Measurements from ENCODE around the gene FSIP1. TPM values are rescaled to one million over a fixed set of nuclear protein-coding genes. Genes with fewer than 3 reads are reported as not detected.

The FSIP1 gene
- total RNA-seq, 2 donors from 2014 or later, result 4.1 to 5.3 TPM

DNA sequence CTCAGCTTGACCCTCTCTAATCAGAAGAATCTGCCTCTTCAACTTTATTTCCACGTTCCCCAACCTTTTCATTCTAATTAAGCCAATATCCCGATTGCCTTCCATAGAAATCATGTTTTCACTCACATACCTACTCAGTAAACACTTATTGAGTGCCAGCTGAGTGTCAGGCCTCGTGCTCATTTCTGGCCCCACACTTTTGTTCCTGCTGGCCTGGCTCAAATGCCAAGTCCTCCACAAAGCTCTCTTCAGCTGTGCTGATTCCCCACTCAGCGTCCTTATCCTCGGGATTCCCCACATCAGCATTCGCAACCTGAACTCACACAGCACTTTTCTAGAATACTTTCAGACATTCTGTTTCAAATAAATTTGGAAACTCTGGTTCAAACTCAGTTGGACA, 132.9 kb downstream of the FSIP1 start:
- no peaks in the 10 kb centered on the region for H3K4me1 ChIP-seq
- DNase-seq, result no peak
- no peak overlapping the region for H3K4me3 ChIP-seq
- no peaks in the 10 kb centered on the region for H3K36me3 ChIP-seq
- no peaks in the 10 kb centered on the region for H3K27me3 ChIP-seq
- H3K27ac ChIP-seq, result no peak overlapping the region
- no peak overlapping the region for H3K9ac ChIP-seq (ENCODE audit: low read depth in 2 of 2, low read length in 2 of 2)
- TF ChIP-seq, protein P1, sequence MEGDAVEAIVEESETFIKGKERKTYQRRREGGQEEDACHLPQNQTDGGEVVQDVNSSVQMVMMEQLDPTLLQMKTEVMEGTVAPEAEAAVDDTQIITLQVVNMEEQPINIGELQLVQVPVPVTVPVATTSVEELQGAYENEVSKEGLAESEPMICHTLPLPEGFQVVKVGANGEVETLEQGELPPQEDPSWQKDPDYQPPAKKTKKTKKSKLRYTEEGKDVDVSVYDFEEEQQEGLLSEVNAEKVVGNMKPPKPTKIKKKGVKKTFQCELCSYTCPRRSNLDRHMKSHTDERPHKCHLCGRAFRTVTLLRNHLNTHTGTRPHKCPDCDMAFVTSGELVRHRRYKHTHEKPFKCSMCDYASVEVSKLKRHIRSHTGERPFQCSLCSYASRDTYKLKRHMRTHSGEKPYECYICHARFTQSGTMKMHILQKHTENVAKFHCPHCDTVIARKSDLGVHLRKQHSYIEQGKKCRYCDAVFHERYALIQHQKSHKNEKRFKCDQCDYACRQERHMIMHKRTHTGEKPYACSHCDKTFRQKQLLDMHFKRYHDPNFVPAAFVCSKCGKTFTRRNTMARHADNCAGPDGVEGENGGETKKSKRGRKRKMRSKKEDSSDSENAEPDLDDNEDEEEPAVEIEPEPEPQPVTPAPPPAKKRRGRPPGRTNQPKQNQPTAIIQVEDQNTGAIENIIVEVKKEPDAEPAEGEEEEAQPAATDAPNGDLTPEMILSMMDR (IDR thresholded peaks at IDR 0.05), result no peak
- no peaks in the 10 kb centered on the region for H3K9me3 ChIP-seq
- intact Hi-C loops (cut with DNase I), result no loop called here

DNA sequence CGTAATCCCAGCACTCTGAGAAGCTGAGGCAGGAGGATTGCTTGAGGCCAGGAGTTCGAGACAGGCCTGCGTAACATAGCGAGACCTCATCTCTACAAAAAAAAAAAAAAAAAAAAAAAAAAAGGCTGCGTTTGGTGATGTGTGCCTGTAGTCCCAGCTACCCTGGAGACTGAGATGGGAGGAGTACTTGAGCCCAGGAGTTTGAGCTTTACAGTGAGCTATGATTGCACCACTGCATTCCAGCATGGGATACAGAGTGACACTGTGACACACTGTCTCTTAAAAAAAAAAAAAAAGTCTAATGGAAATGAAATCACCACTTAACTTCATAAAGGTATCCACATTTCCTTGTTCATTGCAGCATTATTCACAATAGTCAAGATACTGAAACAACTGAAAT, 136.2 kb downstream of the FSIP1 start:
- H3K27ac ChIP-seq, result no peak overlapping the region
- TF ChIP-seq, protein P1 (IDR thresholded peaks at IDR 0.05), result no peak
- no peaks in the 10 kb centered on the region for H3K27me3 ChIP-seq
- DNase-seq, result no peak
- H3K4me3 ChIP-seq, result no peak overlapping the region
- no peaks in the 10 kb centered on the region for H3K36me3 ChIP-seq
- H3K9me3 ChIP-seq, result no peaks in the 10 kb centered on the region
- intact Hi-C loops (cut with DNase I), result no loop called here
- H3K9ac ChIP-seq (ENCODE audit: low read depth in 2 of 2, low read length in 2 of 2), result no peak overlapping the region
- no peaks in the 10 kb centered on the region for H3K4me1 ChIP-seq

DNA sequence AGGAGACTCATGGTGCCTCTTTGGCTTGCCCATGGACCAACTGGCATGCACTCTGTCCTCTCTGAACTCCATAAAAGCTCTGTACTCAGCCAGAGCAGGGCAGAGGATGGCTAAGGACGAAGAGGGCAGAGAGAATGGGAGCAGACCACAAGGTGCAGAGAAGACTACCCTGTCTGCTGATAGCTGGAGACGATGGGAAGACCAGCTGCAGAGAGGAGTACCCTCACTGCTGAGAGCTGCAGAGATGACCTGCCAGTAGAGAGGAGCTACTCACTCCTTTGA, 136.7 kb downstream of the FSIP1 start:
- Histone ChIP-seq H3K27me3 (no peaks in the 10 kb centered on the region), H3K36me3 (no peaks in the 10 kb centered on the region), H3K4me1 (no peaks in the 10 kb centered on the region), H3K9ac (ENCODE audit: low read depth in 2 of 2, low read length in 2 of 2) (no peak overlapping the region), H3K4me3 (no peak overlapping the region), H3K9me3 (no peaks in the 10 kb centered on the region), H3K27ac (no peak overlapping the region)
- TF ChIP-seq, protein P1 (IDR thresholded peaks at IDR 0.05), result no peak
- intact Hi-C loops (cut with DNase I), result no loop called here
- no peak for DNase-seq

DNA sequence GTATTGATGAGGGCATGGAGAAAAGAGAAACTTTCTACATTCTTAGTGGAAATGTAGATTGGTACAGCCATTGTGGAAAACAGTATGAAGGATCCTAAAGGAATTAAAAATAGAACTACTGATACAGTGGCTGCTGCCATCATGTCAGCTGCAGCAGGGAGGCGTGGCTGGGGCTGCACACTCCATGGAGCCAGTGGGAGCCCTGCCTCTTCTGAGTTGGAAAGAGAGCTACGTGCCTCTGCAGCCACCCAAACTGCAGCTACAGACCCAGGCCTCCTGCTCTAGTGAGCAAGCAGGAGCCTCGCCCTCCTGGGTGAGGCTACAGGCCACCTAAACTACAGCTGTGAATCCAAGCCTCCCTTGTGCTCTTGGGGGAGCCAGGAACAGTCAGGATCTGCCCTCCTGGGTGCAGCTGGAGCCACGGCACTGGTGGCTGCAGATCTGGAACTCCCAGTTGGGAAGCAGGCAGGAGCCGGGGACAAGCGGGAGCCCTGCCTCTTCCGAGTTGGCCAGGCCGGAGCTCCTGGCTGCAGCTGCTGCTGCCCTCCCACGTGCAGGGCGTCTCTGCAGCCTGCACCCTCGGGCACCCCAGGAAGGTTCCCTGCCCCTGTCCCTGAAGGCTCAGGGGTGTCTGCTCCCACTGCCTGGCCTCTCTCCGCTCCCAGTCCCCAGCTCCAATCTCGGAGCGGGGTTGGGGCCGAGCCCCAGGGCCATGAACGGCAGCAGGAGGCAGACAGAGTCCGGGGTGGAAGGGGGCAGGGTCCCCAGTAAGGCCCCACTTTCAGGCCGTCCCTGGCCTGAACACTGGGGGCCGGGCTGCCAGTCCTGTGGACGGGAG, 137.3 kb downstream of the FSIP1 start:
- H3K9me3 ChIP-seq, result no peaks in the 10 kb centered on the region
- H3K36me3 ChIP-seq, result no peaks in the 10 kb centered on the region
- DNase-seq, result no peak
- no peak overlapping the region for H3K27ac ChIP-seq
- H3K27me3 ChIP-seq, result no peaks in the 10 kb centered on the region
- H3K4me1 ChIP-seq, result no peaks in the 10 kb centered on the region
- no peak overlapping the region for H3K9ac ChIP-seq (ENCODE audit: low read depth in 2 of 2, low read length in 2 of 2)
- H3K4me3 ChIP-seq, result no peak overlapping the region
- intact Hi-C loops (cut with DNase I), result no loop called here
- TF ChIP-seq, protein P1 (IDR thresholded peaks at IDR 0.05), result no peak

DNA sequence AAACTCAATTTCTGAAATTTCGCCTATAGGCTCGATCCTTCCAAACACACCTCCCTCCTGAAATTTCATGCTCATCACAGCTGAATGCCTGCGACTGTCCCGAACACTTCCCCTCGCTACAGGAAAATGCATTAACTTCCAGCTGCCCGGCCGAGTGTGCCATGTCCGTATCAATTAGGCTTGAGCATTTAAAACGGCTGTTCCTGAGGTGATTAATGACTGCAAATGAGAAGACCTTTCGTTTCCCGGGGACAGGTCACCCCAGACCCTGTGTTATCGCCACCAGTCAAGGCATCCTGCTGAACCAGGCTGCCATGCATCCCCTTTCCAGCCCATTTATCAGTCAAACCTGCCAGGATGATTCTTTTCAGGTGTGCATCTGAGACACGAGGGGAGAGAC, 138.5 kb downstream of the FSIP1 start:
- Histone ChIP-seq H3K9me3 (no peaks in the 10 kb centered on the region), H3K9ac (ENCODE audit: low read depth in 2 of 2, low read length in 2 of 2) (no peak overlapping the region), H3K4me3 (no peak overlapping the region), H3K27ac (no peak overlapping the region), H3K36me3 (no peaks in the 10 kb centered on the region), H3K27me3 (no peaks in the 10 kb centered on the region), H3K4me1 (no peaks in the 10 kb centered on the region)
- DNase-seq, result no peak
- TF ChIP-seq, protein P1 (IDR thresholded peaks at IDR 0.05), result no peak
- intact Hi-C loops (cut with DNase I), result no loop called here

All from colonic mucosa (tissue), 4 donors.